HG02642 (cell line): ENCODE data around the gene CCDC127.
"Not testable (repeated sequence)": the region's sequence is repeated elsewhere in the genome, so short reads cannot be mapped to it uniquely, and the experiment has no call there.

Source experiments
- ATAC-seq: cut with Tn5 transposase; IDR thresholded peaks from one replicate; pipeline ENCODE4 v1.9.1; 2021; ENCODE audit warnings: mild to moderate bottlenecking; ENCODE audit not compliant: unreplicated experiment, poor library complexity

CCDC127 gene

DNA sequence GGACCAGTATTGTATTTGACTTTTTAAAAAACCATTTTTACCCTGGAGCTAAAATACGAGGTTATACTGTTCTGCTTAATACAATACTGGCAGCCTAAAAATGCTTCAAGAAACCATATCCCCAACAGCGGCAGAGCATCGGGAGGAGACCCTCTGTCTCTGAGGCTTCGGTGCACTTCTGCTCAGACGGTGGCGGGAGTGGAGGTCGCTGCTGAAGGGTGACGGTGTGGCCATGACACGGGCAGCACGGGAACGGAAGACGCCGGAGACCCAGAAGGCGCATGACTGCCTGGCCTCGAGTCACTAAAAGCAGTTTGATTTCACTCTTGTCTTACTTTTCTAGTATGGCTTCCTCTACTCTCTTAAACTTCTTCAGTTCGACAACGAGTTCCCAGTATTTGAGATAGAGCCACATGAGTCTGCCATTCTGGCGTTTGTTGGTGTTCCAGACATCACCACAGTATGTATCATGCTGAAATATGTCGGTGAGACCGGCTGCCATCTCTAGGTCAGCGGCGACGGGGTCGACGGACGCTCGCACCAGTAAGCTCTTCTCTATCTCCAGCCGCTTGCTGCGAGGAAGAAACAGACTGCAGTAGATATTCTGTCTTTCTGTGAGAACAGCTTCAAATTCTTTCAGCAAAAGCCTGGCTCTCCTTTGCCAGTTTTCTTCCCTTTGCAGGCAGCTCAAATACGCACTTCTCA lies 12.8 kb downstream of the CCDC127 start:
- no peak for ATAC-seq

DNA sequence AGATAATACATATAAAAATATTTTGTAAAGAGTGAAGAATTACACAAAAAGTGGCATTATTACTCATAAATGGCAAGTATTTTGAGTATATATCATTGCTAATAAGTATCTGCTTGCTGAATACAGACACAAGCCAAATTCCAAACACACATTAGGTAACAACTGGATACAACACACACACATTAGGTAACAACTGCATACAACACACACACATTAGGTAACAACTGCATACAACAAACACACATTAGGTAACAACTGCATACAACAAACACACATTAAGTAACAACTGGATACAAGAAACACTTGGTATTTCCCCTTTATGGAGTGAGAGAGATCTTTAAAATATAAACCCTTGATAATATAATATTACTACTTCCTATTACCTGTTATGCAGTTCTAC lies 13.5 kb downstream of the CCDC127 start:
- ATAC-seq = no peak

DNA sequence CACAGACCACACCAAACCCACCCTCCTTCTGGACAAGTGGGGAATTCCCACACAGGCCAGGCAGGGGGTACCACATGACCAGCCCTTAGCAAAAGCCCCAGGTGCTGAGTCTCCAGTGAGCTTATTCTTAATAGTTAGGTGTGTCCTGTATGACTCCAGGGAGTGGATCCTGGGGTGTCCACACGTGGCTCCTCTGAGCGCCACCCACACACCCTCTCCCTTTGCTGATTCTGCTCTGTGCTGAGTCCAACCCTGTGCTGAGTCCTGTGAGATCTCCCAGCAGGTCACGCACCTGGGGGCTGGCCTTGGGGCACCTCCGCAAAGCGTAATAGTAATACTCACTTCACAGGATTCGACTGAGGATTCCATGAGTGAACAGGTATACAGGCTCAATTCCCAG lies 14.0 kb downstream of the CCDC127 start:
- no peak for ATAC-seq

DNA sequence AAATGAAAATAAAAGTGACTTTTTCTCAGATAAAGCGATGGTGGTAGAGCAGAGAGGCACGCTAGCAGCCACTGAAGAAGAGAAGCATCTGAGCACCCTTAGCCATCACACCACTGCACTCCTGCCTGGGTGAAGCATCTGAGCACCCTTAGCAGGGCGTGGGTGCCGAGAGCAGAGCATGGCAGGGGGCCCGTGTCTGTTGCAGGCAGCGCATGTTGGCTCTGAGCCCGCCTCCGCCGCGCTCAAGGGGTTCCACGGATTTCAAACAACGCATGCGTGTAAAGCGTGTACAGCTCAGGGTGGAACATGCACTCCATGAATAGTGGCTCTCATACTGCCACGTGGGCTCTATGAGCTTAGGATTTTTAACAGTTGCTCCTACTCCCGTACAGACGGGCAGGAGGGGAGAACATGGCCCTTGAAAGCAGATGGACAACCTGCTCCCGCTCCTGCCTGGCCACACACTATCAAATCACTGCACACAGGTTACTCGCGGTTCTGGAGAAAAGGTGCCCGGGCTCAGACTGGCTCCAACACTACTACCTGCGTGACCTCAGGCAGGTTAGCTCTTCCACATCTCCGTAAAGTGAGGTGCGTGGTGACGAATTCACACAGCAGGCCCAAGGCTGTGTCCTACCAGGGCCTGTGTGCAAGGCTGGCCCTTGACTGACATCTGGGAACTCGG lies 14.6 kb downstream of the CCDC127 start:
- ATAC-seq = no peak

DNA sequence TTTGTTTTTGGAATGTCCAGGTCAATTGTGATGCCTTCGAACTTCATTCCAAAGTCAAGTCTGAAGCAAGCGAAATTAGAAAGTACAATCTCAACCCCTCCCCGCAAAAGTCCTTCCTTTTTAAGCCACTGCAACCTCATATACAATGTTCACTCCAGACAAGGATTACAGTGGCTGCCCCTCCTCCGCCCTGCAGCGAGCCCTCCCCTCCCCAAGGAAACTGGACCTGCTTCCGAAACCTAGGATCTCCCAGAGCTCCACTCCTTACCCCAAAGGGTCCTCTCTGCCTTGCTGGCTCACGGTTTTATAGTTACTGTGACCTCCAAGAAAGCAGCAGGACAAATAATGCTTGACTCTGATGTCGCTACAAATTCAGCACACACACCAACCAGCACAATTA lies 16.3 kb downstream of the CCDC127 start:
- no peak for ATAC-seq

DNA sequence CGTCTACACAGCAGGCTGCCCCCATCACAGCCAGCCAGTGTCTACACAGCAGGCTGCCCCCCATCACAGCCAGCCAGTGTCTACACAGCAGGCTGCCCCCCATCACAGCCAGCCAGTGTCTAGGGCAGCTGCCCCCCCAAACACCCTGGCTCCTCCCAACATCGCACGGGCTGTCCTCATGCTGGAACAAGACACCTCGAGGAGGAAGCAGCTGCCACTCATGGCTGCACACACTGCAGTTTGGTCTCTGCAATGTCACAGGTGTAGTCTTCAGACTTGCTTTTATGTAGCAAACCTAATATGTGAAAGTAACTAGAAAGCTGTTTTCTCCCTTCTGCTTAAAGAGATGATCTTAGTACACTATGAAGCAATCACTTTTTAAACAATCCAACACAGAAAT lies 17.0 kb downstream of the CCDC127 start:
- no peak for ATAC-seq

DNA sequence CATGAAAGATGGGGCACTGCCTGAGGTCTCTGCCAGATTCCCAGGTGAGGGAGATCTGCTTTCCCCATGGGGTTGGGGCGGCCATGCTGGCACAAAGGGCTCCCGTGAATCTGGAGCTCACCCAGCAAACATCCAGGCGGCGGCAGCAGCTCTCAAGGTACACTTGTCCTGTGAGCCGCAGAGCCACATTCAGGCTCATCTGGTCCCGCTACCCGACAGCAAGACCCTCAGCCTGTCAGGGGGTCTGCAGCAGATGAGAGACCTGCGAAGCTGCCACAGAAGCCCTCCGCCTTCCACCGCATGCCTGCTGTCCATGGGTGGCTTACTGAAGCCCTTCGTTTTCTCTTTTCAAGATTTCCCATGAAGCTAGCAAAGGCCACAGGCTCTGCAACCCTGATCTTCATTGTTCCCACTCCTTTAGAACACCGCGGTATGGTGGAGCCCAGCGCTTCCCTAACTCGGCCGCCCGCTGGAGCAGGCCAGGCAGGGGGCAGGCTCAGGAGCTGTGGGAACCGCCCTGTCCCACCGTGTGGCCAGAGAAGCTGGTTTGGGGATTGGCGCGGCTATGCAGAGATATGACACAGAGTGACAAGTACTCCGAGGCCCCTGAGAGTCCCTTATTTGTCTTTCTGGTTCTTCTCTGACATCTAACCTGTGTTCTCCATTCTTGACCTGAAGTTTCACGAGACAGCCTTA lies 17.9 kb downstream of the CCDC127 start:
- ATAC-seq = no peak

DNA sequence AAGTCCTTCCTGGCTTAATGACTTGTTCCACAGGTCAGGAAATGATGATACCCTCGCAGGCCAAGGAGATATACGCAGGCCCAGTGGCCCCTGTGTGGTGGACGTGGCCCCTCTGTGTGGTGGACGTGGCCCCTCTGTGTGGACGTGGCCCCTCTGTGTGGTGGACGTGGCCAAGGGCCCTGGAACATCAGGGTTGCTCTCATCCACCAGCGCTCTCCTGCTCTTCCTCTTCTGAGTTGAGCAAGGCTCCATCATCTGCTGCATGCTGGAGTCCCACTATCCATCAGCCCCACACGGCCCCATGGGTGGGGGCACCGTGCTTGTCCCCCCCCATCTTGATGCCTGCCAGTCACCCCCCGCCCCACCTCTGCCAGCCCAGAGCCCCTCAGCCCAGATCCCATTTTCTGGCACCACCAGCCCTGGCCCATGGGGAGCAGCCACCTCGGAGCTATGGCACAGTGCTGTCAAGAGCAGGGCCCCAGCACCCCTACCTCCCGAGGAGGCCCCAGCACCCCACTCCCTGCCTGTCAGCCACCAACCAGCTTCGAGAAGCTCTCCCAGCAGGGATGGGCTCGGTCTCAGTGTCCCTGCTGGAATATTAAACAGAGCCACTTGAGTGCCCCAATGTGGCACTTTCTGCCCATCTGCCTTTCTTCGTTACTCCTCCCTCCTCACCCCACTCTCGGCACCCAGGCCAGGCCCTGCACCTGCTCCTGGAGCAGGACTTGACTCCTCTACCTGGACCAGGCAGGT lies 18.6 kb downstream of the CCDC127 start:
- no peak for ATAC-seq

DNA sequence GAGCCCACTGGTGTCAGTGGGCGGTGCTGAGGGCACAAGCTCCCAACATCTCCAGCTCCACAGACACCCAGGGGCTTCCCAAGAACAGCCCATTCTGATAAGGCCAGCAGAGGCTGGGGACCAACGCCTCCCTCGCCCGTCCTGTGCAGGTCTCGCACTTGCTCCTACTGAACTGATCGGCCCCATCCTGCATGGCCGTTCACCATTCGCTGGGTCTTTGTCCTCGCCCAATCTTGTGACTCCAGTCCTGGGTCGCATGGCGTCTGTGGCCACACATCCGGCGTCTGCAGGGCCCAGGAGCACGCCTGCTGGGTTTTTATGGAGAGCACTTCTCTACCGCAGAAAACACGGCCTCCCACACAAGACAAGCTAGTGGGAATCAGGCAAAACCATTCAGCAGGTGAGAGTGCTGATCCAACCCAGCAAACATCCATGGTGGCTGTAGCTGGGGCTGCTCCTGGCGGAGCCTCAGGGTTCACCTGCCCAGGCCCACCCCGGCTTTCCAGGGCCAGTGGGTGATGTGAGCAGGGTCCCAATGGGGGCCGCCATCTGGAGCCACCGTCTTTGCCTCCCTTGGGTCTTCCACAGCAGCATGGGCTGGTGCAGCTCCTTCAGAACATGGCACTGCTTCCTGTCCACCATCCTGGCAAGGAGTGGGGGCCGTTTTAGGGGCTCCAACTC lies 19.3 kb downstream of the CCDC127 start:
- no peak for ATAC-seq

DNA sequence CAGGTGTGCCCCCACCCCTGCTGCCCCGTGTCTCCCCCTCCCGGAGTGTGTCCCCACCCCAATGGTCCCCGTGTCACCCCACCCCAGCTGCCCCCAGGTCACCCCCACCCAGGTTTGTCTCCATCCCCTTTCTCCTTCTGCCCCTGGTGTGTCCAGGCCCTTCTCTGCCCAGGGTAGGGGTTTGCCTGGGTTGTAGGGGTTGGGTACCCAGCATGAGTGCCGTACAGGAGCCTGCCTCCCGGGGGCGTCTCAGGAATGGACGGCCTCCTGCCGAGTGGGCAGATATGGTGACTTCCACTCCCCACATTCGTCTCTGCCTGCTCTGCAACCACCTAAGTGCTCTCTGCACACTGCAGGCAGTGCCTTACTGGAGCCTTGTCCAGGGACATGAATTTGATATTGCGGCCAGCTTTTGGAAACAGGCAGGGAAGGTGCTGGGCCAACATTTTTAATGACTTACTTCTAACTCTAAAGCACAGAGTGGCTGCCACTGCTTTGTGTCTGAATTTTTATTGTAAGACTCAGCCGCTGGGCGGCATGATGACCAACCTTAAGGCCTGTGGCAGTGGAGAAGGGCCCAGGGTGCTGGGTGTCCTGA lies 20.0 kb downstream of the CCDC127 start:
- ATAC-seq = no peak

DNA sequence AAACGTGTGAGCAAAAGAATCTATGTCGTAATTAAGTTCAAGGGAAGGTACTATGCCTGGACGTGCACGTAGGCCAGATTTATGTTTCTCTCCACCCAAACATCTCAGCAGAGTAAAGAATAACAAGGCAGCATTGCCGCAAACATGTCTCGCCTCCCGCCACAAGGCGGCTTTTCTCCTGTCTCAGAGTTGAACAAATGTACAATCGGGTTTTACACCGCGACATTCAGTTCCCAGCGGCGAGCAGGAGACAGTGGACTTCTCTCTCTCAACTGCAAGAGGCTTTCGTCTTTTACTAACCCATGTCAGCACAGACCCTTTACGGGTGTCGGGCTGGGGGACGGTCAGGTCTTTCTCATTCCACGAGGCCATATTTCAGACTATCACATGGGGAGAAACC lies 20.9 kb downstream of the CCDC127 start:
- ATAC-seq = not testable (repeated sequence)

DNA sequence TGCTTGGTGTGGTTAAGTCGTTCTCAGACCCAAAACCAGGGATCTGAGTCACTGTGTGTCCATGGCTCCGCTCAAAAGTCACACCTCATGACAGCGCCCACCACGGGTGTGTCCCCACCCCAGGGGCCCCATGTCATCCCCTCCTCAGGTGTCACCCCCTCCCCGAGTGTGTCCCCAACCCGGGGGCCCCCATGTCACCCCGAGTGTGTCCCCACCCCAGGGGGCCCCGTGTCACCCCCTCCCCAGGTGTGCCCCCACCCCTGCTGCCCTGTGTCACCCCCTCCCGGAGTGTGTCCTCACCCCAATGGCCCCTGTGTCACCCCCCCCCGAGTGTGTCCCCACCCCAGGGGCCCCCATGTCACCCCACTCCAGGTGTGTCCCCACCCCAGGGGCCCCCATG lies 21.6 kb downstream of the CCDC127 start:
- no peak for ATAC-seq

DNA sequence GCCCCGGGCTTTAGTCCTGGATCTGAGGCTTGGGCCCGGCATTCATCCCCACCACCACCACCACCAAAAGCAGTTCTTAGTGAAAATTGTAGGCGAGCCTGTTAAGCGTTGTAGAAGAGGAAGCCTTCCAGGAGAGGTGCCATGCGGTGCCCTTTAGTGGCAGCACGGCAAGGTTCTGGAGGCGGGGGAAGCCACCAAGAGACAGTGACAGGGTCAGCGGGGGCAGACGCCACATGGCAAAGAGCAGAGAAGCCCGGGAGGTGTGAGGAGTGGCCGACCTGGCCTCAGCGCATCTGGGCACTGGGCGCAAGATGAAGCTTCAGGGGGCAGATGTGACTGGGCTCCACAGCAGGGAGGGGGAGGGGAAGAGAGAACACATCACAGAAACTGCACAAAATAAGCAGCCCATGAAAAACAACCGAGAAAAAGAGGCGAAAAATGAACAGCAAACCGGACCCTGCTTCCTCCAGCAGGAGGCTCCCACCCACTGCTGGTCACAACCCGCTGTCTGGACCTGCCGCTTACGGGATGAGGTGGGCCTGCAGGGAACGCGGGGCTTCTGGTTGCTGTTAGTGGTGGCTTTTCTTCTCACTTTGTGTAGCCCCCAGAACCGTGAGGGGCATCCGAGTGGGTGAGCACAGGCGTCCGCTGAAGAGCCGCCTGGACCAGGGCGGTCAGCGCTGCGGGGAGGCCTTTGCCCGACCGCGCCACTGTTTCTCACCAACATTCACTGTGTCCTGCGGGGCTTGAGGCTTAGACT lies 22.4 kb downstream of the CCDC127 start:
- ATAC-seq = no peak

DNA sequence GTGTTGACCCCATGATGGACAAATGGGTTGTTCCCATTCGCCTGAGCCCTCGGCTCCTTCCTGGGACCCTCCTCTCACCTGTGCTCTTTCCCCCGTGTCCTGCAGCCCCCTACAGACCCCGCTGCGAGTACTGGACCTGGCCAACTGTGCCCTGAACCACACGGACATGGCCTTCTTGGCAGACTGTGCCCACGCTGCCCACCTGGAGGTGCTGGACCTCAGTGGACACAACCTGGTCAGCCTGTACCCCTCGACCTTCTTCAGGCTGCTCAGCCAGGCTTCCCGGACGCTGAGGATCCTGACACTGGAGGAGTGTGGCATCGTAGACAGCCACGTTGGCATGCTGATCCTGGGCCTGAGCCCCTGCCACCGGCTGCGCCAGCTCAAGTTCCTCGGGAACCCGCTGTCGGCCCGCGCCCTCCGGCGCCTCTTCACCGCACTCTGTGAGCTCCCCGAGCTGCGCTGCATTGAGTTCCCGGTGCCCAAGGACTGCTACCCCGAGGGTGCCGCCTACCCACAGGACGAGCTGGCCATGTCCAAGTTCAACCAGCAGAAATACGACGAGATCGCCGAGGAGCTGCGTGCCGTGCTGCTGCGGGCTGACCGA lies 23.2 kb downstream of the CCDC127 start:
- ATAC-seq = no peak

DNA sequence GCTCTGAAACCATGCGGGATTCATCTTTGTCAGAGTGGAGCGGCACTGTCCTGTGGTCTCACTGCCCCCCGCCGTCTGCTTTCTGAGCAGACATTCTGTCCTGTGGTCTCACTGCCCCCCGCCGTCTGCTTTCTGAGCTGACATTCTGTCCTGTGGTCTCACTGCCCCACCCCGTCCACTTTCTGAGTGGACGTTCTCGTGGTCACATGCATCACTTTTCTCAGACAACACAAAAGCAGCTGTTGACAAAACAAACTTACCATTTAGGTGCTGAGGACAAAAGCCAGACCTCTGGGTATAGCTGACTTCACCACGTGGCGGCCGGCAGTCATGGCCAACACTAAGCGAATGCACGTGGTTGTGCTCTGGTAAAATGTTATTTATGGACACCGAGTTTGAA lies 23.9 kb downstream of the CCDC127 start:
- ATAC-seq = no peak

DNA sequence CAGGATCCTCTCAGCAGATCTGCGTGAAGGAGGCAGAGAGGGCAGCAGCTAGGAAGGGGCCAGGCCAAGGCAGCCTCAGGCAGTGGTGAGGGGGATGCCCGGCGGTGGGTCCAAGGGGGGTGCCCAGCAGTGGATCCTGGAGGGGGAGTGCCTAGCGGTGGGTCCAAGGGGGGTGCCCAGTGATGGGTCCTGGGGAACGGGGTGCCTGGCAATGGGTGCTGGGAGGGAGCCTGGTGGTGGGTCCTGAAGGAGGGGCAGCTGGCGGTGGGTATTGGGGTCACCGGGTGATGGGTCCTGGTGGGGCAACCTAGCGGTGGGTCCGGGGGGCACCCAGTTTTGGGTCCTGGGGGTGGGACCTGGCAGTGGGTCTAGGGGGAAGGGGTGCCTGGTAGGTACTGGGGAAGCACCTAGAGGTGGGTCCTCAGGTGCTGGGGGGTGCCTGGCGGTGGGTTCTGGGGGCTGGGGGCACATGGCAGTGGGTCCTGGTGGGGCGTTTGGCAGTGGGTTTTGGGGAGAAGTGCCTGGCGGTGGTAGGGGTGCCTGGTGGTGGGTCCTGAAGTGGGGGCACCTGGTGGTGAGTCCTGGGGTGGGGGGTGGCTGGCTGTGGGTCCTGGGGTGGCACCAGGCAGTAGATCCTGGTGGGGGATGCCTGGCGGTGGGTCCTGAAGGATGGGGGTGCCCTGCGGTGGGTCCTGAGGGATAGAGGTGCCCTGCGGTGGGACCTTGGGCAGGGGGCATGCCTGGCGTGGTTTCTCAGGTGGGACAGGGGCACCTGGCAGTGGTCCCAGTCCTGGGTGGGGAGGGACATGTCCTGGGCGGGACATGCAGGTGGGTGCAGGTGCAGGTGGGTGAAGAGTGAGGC lies 24.8 kb downstream of the CCDC127 start:
- ATAC-seq = no peak

DNA sequence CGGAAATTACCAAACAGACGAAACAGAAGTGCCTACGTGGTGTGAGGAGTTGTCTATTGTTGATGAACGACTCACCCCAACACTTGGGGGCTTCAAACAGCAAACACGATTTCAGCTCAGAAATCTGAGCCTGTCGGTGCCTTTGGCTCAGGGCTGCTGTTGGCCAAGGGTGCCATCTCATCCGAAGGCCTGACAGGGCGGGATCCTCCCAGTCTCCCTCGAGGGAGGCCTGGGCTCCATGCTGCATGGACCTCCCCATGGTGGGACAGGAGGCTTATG lies 25.3 kb downstream of the CCDC127 start:
- ATAC-seq = no peak
